Measurements from ENCODE around the gene UST.

Gene UST

DNA sequence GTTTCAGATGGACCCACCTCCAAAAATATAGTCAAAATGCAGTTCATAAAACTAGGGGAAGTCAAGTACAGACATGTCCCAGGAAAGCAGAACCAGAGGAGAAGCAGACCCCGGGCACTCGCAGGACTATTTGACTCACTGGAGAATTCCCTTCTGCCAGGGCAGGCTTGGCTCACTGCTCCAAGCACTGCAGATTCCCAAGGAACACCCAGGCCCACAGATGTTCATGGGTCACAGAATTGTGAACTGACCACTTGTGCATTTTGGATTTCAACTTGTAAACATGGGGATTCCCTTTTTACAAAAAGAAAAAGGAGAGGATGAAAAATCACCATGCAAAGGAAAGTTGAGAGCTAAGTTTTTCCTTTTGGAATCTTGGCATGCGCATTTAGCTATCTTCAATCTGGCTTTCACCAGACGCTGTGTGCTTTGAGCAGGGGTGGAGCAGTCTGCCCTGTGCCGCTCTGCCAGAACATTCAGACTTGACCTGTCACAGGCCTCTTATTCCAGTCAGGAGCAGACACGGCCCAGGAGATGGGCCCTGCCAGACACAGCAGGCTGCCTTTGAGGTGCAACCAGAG is 333.2 kb downstream of the UST start:
- no peak overlapping the region for H3K4me3 ChIP-seq (ENCODE audit: low read depth, low read length)
- TF ChIP-seq, protein P1, sequence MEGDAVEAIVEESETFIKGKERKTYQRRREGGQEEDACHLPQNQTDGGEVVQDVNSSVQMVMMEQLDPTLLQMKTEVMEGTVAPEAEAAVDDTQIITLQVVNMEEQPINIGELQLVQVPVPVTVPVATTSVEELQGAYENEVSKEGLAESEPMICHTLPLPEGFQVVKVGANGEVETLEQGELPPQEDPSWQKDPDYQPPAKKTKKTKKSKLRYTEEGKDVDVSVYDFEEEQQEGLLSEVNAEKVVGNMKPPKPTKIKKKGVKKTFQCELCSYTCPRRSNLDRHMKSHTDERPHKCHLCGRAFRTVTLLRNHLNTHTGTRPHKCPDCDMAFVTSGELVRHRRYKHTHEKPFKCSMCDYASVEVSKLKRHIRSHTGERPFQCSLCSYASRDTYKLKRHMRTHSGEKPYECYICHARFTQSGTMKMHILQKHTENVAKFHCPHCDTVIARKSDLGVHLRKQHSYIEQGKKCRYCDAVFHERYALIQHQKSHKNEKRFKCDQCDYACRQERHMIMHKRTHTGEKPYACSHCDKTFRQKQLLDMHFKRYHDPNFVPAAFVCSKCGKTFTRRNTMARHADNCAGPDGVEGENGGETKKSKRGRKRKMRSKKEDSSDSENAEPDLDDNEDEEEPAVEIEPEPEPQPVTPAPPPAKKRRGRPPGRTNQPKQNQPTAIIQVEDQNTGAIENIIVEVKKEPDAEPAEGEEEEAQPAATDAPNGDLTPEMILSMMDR (IDR thresholded peaks at IDR 0.05; ENCODE audit: low read depth, low read length, missing control alignments): no peak
- DNase-seq (ENCODE audit: low read depth): no peak

DNA sequence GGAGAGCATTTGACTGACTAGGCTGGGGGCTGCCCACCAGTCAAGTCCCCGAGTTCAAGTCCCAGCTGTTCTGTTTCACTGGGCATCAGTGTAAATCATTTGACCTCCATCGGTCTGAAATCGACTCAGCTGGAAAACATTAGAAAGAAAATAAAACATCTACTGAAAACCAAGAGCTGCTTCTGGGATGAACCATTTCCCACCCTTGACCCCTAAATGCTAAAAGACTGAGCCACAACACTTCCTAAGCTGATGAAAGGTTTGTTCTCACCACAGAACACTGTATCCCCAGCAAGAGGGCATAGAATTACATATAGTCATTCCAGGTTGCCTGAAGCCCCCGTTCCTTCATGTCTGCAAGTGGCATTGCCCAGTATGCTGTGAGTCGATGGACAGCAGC is 333.7 kb downstream of the UST start:
- H3K4me3 ChIP-seq (ENCODE audit: low read depth, low read length): no peak overlapping the region
- no peak for DNase-seq (ENCODE audit: low read depth)
- TF ChIP-seq, protein P1 (IDR thresholded peaks at IDR 0.05; ENCODE audit: low read depth, low read length, missing control alignments): no peak

DNA sequence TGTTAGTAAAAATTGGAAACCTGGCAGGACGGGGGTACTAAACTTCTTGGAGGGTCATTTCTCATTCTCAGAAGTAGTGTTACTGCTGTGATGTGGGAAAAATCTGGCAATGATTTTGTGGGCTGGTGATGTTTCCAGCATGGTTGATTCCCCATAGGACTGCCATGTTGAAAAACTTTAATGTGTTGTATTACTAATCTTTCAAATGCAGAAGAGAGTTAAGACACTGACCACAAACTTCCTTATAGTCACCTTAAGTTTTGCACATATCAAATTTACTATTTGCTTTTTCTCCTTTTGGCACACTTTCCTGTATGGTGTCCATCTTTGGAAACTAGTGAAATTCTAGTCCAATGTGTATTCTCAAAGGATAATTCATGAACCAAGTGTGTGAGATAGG is 334.5 kb downstream of the UST start:
- no peak for DNase-seq (ENCODE audit: low read depth)
- TF ChIP-seq, protein P1 (IDR thresholded peaks at IDR 0.05; ENCODE audit: low read depth, low read length, missing control alignments): no peak
- no peak overlapping the region for H3K4me3 ChIP-seq (ENCODE audit: low read depth, low read length)

DNA sequence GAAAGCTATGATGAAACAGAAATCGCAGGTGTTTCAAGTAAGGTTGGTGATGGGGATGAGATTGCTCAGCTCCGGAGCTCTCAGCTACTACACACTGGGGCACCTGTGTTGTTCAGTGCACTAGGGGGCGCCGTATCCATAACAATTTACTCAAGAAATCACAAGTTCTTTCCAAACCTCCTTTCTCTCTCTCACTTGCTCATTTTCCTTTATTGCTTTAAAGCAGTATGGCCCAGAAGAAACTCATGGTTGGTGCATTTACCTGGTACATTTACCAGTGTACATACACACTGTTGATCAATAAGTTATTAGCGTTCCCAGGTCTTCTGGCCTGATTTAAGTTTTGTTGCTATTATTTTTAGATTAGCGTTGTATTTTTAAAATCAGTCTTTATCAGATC is 335.5 kb downstream of the UST start:
- no peak overlapping the region for H3K4me3 ChIP-seq (ENCODE audit: low read depth, low read length)
- TF ChIP-seq, protein P1 (IDR thresholded peaks at IDR 0.05; ENCODE audit: low read depth, low read length, missing control alignments): peak; percentile 78
- peak; percentile 72 for DNase-seq (ENCODE audit: low read depth)

DNA sequence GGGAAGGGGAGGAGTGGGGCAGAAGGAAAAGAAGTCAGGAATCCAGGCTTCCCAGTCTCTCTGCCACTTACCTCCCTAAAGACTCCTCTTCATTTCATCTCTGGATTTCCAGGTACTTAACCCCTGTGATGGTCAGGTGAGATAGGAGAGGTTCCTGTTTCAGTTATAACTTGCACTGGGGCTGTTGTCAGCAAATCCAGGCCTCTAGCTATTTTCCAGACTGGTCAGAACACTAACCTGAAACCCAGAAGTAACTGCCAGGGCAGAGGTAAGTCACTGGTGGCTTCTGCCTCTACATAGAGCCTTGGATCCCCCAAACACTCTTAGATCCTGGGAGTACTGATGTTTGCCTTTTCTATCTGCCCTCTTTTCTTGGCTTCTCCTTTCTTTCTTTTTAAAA is 337.2 kb downstream of the UST start:
- no peak overlapping the region for H3K4me3 ChIP-seq (ENCODE audit: low read depth, low read length)
- TF ChIP-seq, protein P1 (IDR thresholded peaks at IDR 0.05; ENCODE audit: low read depth, low read length, missing control alignments): no peak
- DNase-seq (ENCODE audit: low read depth): no peak

DNA sequence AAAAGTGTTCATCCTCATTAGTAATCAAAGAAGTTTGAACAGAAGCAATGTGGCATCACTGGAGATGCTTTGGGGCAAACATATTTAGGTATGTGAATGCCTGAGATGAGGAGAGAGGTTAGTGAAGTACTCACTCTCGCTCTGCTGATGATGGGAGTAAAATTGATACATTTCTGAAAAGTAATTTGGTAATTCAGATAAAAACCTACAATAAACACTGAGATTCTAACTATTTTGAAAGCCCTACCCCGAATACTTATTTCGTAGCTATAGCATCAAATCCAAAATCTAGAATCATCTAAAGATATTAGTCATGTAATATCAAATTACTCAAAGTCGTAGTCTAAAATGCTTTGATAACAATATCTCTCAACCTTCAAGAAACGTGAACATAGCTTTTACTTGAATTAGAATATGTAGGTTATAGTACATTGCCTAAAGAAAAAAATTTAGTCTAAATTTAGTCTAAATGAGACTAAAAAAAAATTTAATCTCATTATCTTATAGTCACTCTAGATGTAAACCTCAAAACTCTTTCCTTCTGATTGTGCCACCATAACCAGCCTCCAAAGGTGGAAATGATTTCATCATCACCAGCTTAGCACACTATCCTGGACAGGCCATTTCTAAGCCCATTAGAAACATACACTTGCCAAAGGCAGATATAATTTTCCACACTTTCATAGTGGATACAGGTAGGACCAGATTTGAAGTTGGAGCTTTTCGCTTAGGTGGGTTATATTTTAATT is 338.2 kb downstream of the UST start:
- H3K4me3 ChIP-seq (ENCODE audit: low read depth, low read length): no peak overlapping the region
- no peak for DNase-seq (ENCODE audit: low read depth)
- TF ChIP-seq, protein P1 (IDR thresholded peaks at IDR 0.05; ENCODE audit: low read depth, low read length, missing control alignments): no peak

DNA sequence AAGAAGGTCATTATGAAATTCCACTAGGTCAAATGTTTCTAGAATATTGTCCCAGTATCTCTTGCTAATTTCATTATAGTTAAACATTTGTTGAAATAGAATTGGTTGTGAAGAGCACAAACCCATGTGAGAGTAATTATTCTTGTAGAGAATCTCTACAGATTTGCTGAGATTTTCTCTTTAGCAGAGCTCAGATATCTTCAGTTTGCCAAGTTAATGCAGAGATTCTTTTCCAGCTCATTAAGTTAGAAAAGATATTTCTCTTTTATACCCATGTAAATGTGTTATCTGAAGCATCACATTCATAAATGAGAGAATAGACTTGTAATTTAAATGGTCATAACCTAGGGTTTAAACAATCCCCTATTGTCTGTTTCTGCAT is 338.7 kb downstream of the UST start:
- TF ChIP-seq, protein P1 (IDR thresholded peaks at IDR 0.05; ENCODE audit: low read depth, low read length, missing control alignments): no peak
- DNase-seq (ENCODE audit: low read depth): no peak
- H3K4me3 ChIP-seq (ENCODE audit: low read depth, low read length): no peak overlapping the region
